NB4 (cell line): ENCODE measurements around the gene MT1X.

Experiments used
- TF ChIP-seq, protein P1 (sequence below): IDR thresholded peaks from one replicate; pipeline ENCODE4 v1.5.1; 2012; ENCODE audit warnings: low read depth, low read length
- TF ChIP-seq, protein P2 (sequence below): IDR thresholded peaks from 2 replicates; pipeline ENCODE4 v1.6.1; 2011; ENCODE audit warnings: low read depth, low read length

DNA sequence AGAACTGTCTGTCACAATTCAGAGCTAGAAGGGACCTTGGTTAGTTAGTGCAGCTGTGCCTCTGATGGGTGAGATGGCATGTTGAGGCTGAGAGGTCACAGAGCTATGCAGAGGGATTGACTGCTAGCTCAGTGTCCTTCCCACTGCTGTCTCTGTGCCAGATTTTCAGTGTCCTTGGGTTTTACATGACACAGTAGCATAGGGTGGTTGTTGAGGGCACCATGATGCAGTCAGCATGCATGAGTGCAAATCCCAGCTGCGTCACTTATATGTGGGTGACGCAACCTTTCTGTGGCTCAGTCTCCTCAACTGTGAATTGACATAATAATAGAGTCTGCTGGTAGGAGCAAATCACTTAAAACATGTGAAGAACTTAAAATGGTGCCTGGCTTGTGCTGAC, 41.1 kb upstream of the MT1X start:
- TF ChIP-seq, protein P1, sequence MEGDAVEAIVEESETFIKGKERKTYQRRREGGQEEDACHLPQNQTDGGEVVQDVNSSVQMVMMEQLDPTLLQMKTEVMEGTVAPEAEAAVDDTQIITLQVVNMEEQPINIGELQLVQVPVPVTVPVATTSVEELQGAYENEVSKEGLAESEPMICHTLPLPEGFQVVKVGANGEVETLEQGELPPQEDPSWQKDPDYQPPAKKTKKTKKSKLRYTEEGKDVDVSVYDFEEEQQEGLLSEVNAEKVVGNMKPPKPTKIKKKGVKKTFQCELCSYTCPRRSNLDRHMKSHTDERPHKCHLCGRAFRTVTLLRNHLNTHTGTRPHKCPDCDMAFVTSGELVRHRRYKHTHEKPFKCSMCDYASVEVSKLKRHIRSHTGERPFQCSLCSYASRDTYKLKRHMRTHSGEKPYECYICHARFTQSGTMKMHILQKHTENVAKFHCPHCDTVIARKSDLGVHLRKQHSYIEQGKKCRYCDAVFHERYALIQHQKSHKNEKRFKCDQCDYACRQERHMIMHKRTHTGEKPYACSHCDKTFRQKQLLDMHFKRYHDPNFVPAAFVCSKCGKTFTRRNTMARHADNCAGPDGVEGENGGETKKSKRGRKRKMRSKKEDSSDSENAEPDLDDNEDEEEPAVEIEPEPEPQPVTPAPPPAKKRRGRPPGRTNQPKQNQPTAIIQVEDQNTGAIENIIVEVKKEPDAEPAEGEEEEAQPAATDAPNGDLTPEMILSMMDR = no peak
- TF ChIP-seq, protein P2, sequence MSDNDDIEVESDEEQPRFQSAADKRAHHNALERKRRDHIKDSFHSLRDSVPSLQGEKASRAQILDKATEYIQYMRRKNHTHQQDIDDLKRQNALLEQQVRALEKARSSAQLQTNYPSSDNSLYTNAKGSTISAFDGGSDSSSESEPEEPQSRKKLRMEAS = no peak
